Kidney (tissue), 14 donors: Measurements from ENCODE around the gene C1QTNF6. TPM values are rescaled to one million over a fixed set of nuclear protein-coding genes. Genes with fewer than 3 reads are reported as not detected.

ENCODE experiments used
- DNase-seq, 5 donors: peaks; one replicate each; pipeline ENCODE4 v3.0.0-alpha.2; 2013 to 2020
- FAIRE-seq: peaks from 2 replicates; lab custom pipeline; 2012; peaks lifted over from hg19 to GRCh38; lab: Jason Lieb, UNC
- H3K27ac ChIP-seq, 2 donors: one replicate each; pipeline ENCODE4 v1.7.0; 2013; ENCODE audit warnings: low read depth in 2 of 2, low read length in 2 of 2, inconsistent platforms in 1 of 2
- H3K27me3 ChIP-seq: one replicate; pipeline ENCODE4 v1.7.1; 2013; ENCODE audit warnings: low read length, inconsistent platforms; ENCODE audit not compliant: control insufficient read depth, insufficient read depth
- H3K36me3 ChIP-seq, 3 donors: one replicate each; pipeline versions ENCODE4 v1.7.0 to v1.7.1; 2013; ENCODE audit warnings: low read length in 3 of 3, control low read depth in 1 of 3, inconsistent platforms in 1 of 3; ENCODE audit not compliant: insufficient read depth in 3 of 3, control insufficient read depth in 2 of 3
- H3K4me1 ChIP-seq, 3 donors: one replicate each; pipeline versions ENCODE4 v1.7.0 to v1.7.1; 2013; ENCODE audit warnings: low read length in 3 of 3, inconsistent platforms in 1 of 3, low read depth in 1 of 3; ENCODE audit not compliant: control insufficient read depth in 2 of 3, insufficient read depth in 2 of 3
- H3K4me3 ChIP-seq, 3 donors: one replicate each; pipeline versions ENCODE4 v1.7.0 to v1.8.1; 2013; ENCODE audit warnings: low read length in 3 of 3, control low read depth in 1 of 3, inconsistent platforms in 1 of 3
- H3K9ac ChIP-seq, 3 donors: one replicate each; pipeline versions ENCODE4 v1.7.0 to v1.7.1; 2013; ENCODE audit warnings: low read length in 3 of 3, control low read depth in 1 of 3, inconsistent platforms in 1 of 3
- H3K9me3 ChIP-seq, 3 donors: one replicate each; pipeline versions ENCODE4 v1.7.0 to v1.7.1; 2013; ENCODE audit warnings: low read length in 3 of 3, control low read depth in 1 of 3, inconsistent platforms in 1 of 3; ENCODE audit not compliant: control insufficient read depth in 2 of 3, insufficient read depth in 1 of 3
- CTCF ChIP-seq: IDR thresholded peaks from 3 replicates; pipeline ENCODE4 v1.5.1; 2012; ENCODE audit warnings: mild to moderate bottlenecking, moderate library complexity, borderline replicate concordance; ENCODE audit not compliant: insufficient read depth; ENCODE audit errors: extremely low read depth
- intact Hi-C: fragments of 100-400 bp; cut with DNase I; formaldehyde crosslinking; loops from one replicate; pipeline ENCODE4 v1.11.1; 2022
- polyA plus RNA-seq: library from polyadenylated mRNA; stranded (reverse); fragments of 350-450 nt; fragmentation: Illumina TruSeq; extraction: RNeasy Lipid Tissue Mini Kit (QIAGEN cat#74804); gene quantifications from one replicate; pipeline ENCODE4 v1.2.3, GENCODE V29; 2014; ENCODE audit warnings: low read depth, low replicate concordance; ENCODE audit not compliant: insufficient read depth
- total RNA-seq: library from RNA; stranded (reverse); fragmentation: NEBNext Ultra II Directional; extraction: Animal tissue kit (Norgen Biotek cat#: 25700); gene quantifications from one replicate; pipeline ENCODE4 v1.2.1, GENCODE V29; 2021
- donor health status: control.
- donor health status: control.
- donor health status: control.
- donor health status: control.
- donor health status: control.
- donor health status: DM: yes; HTN: yes; CAD: no.
- donor health status: Normal renal cell carcinoma (clear cell type).

C1QTNF6 gene
- total and polyA plus RNA-seq, 2 donors from 2014 or later: 3.2 to 8.0 TPM

DNA sequence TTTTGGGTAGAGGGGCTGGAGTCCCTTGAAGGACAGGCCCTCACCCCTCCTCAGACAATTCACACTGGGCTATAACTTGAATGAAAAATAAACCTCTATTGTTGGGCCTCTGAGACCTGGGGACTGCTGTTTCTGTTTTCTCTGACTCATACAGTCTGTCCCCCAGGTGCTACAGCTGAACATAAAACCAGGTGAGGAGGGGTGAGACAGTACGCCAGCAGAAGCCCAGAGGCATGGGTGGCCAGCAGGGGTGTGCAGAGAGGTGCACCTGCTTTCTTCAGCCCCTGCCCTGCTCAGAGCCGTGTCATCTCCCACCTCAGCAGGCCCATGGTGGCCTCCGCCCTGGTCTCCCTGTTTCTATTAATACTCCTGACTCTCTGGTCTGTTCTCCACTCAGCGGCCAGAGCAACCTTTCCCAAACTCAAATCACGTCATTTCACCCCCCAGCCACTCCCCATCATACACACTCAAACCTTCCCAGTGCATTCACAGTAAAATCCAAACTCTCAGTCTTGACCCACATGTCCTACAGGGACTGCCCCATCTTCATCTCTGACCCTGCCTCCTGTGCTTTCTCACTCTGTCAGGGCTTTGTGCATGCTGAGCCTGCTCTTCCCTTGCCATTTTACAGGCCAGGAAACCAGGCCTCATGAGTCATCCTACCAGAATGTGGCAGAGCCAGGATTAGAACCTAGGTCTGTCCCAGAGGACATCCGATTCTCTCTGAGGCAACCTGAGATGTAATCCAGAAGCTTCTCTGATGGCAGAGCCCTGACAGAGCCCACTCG lies 32.9 kb downstream of the C1QTNF6 start:
- FAIRE-seq (no peak), DNase-seq (peak in 1 of 5 donors; percentile 37)
- no peaks in the 10 kb centered on the region for H3K27me3 ChIP-seq

GRCh38 chr22:37153901-37154300 lies 34.1 kb downstream of the C1QTNF6 start:
- no peaks in the 10 kb centered on the region for H3K36me3 ChIP-seq
- no peaks in the 10 kb centered on the region for H3K27me3 ChIP-seq
- no peaks in the 10 kb centered on the region for H3K9me3 ChIP-seq
- H3K9ac ChIP-seq: no peak overlapping the region
- no peaks in the 10 kb centered on the region for H3K4me1 ChIP-seq
- no peak for FAIRE-seq
- DNase-seq: peak in 1 of 5 donors; percentile 54
- H3K27ac ChIP-seq: no peak overlapping the region
- TF ChIP-seq CTCF: no peak
- intact Hi-C loops: no loop called here
- no peak overlapping the region for H3K4me3 ChIP-seq

More for the DNA sequence above, 32.9 kb downstream of the C1QTNF6 start:
- Histone ChIP-seq H3K4me1 (no peaks in the 10 kb centered on the region), H3K36me3 (no peaks in the 10 kb centered on the region), H3K27ac (no peak overlapping the region), H3K9me3 (no peaks in the 10 kb centered on the region), H3K4me3 (no peak overlapping the region), H3K9ac (no peak overlapping the region)
- intact Hi-C loops: no loop called here
- TF ChIP-seq CTCF: no peak

DNA sequence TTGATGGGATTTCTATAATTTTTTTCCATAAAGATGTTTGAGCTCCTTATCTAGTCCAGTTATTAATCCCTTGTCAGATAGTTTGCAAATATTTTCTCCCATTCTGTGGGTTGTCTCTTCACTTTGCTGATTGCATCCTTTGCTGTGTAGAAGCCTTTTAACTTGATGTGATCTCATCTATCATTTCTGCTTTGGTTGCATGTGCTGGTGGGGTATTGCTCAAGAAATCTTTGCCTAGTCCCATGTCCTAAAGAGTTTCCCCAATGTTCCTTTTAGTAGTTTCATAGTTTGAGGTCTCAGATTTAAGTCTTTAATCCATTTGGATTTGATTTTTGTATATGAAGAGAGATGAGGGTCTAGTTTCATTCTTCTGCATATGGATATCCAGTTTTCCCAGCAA lies 36.6 kb downstream of the C1QTNF6 start:
- Histone ChIP-seq H3K36me3 (no peaks in the 10 kb centered on the region), H3K27ac (no peak overlapping the region), H3K4me1 (no peaks in the 10 kb centered on the region), H3K27me3 (no peaks in the 10 kb centered on the region), H3K9ac (no peak overlapping the region), H3K9me3 (no peaks in the 10 kb centered on the region), H3K4me3 (no peak overlapping the region)
- FAIRE-seq (no peak), DNase-seq (no peak)
- intact Hi-C loops: no loop called here
- TF ChIP-seq CTCF: no peak
